HG03196 (cell line): Measurements from ENCODE around the gene RSF1.

Experiments
- ATAC-seq: cut with Tn5 transposase; IDR thresholded peaks from one replicate; pipeline ENCODE4 v1.9.1; 2021; ENCODE audit not compliant: unreplicated experiment

RSF1 gene

DNA sequence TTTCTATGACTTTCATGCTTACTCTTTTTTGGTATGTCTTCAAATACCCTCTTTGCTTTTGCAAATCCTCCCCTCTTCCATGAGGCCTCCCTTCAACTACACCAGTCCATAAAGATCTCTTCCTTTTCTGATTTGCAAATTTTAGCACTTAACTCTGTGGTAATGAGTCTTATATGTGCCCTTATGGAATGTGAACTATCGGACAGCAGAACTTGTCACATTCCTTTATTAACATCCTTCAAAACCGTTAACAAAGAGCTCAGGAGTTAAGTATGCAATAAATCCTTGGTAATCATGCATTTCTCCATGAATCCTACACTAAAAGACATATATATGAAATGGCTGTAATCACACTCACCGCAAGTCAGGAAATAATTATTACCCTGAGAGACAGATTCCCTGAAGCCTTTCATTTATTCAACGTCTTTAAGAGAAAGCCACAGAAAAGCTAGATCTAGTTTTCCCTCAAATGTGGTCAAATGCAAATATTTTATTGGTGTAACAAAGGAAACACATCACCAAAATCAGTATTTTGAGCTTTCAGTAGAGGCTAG, 190.3 kb downstream of the RSF1 start:
- no peak for ATAC-seq

DNA sequence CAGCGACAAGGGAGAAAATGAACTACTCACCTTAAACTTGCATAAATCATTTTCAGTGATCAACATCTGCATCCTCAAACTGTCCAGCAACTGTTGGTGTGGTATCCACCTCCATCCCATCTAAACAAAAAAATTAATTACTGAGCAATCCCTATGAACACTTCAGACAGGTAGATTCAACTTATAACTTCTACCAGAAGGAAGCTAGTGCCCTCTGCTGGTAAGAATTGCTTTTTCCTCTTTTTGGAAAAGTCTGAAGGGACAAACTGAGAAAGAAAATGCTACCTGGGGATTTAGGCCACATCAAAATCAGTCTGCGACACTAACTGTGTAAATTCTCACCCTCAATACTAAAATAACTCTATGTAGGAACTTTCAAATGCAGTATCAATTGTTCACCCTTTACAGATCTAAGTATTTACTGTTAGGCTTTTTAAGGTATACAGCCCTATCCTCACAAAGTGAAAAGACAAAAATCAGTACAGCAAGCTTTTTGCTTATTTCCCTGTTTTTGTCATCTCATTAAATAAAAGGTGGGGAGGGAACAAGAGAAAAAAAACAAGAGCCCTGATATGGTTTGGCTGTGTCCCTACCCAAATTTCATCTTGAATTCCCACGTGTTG, 200.8 kb downstream of the RSF1 start:
- no peak for ATAC-seq

DNA sequence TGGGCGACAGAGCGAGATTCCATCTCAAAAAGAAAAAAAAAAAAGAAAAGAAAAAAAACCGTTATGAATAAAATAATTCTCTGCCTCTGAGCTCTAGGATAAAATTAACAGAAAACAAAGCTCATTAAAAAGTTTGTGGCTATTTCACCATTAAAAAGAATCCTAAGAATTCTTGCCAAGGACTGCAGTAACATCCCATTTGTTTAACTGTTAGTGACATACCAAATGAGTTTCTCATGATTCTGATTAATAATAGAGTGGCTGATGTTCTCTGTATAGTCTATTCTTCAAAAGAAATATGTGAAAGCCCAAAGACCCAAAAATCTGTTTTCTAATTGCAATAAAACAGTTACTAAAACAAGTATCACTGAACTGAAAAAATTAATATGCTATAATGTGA, 202.6 kb downstream of the RSF1 start:
- ATAC-seq, result no peak

DNA sequence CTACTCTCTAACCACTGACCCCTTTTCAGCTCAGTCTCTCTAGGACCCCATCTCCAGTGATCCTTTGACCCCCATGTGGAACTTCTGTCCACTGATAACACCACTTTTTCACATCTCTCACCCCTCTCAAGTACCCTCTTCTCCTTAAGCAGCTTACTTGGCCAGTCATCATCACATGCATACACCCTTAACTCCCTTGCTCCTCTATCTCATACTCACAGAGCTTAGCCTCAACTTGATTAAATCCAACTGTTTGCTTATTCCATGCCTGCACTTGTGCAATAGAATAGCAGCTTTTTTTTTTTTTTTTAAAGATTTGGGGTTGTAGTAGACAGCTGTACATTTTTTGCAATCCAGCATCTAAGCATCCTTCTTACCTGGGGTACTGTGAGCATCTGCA, 208.6 kb downstream of the RSF1 start:
- ATAC-seq, result no peak
